H1 (cell line): Measurements from ENCODE around the gene PHLPP1. TPM values are rescaled to one million over a fixed set of nuclear protein-coding genes. Genes with fewer than 3 reads are reported as not detected.

Source experiments
- E2F6 ChIP-seq: IDR thresholded peaks from 2 replicates; pipeline ENCODE4 v1.6.1; 2012; ENCODE audit warnings: inconsistent platforms
- EP300 ChIP-seq, 2 experiments: IDR thresholded peaks; 1 replicate in 1 of 2; 2 replicates in 1 of 2; pipeline ENCODE4 v1.6.1; 2011 to 2012; ENCODE audit warnings: low read depth in 2 of 2, low read length in 2 of 2, mild to moderate bottlenecking in 2 of 2, borderline replicate concordance in 1 of 2, inconsistent platforms in 1 of 2, moderate library complexity in 1 of 2
- GABPA ChIP-seq: IDR thresholded peaks from 2 replicates; pipeline ENCODE4 v1.6.1; 2011; ENCODE audit warnings: mild to moderate bottlenecking, low read length, moderate library complexity, borderline replicate concordance; ENCODE audit not compliant: insufficient read depth
- SIN3A ChIP-seq, 2 experiments: IDR thresholded peaks in 1 of 2; conservative IDR thresholded peaks in 1 of 2; 2 replicates each; pipeline ENCODE4 v1.6.1; 2011 to 2012; ENCODE audit warnings: low read length in 2 of 2, improper control_type of control experiment in 1 of 2, low read depth in 1 of 2, mild to moderate bottlenecking in 1 of 2
- TEAD4 ChIP-seq: IDR thresholded peaks from 2 replicates; pipeline ENCODE4 v1.6.1; 2012; ENCODE audit warnings: low read depth, low read length, inconsistent platforms, mixed read lengths
- YY1 ChIP-seq: IDR thresholded peaks from 2 replicates; pipeline ENCODE4 v1.6.1; 2011; ENCODE audit warnings: low read depth, mild to moderate bottlenecking, low read length
- polyA plus RNA-seq, 7 experiments: library from polyadenylated mRNA; depleted of rRNA in 3 of 7; stranded (reverse) in 5 of 7; unstranded in 2 of 7; fragments of >200 nt in 5 of 7; fragments of 200-250 nt in 2 of 7; gene quantifications; 1 replicate in 5 of 7; 2 replicates in 1 of 7; 4 replicates in 1 of 7; pipeline versions ENCODE4 v1.2.1 to v1.2.3, GENCODE V29; 2011 to 2013; ENCODE audit warnings: missing spikeins in 2 of 7, mixed read lengths in 2 of 7
- total RNA-seq: library from RNA; stranded (reverse); fragmentation: NEBNext Ultra II Directional; extraction: Animal tissue kit (Norgen Biotek cat#: 25700); gene quantifications from 2 replicates; pipeline ENCODE4 v1.2.1, GENCODE V29; 2021
- TF ChIP-seq, protein P1 (sequence below): fragments of 300-600 bp; sonication (generic); IDR thresholded peaks from 2 replicates; pipeline ENCODE4 v1.7.1; 2012; ENCODE audit warnings: low read length, moderate library complexity, mild to moderate bottlenecking, inconsistent platforms; ENCODE audit not compliant: insufficient replicate concordance

The PHLPP1 gene
- total and polyA plus RNA-seq, 2 of the 8 experiments (the other 6 are each of a cell fraction or from before 2014, with no cell fraction given) = 28.0 to 66.3 TPM

GRCh38 chr18:62786689-62787088 is 71.3 kb downstream of the PHLPP1 start (continued):
- TF ChIP-seq TEAD4 = no peak
- TF ChIP-seq YY1 = no peak
- no peak for TF ChIP-seq E2F6
- no peak for TF ChIP-seq EP300 (IDR thresholded peaks at IDR 0.05; ENCODE audit: borderline replicate concordance in 1 of 2, low read depth in 2 of 2, low read length in 2 of 2)
- TF ChIP-seq, protein P1, sequence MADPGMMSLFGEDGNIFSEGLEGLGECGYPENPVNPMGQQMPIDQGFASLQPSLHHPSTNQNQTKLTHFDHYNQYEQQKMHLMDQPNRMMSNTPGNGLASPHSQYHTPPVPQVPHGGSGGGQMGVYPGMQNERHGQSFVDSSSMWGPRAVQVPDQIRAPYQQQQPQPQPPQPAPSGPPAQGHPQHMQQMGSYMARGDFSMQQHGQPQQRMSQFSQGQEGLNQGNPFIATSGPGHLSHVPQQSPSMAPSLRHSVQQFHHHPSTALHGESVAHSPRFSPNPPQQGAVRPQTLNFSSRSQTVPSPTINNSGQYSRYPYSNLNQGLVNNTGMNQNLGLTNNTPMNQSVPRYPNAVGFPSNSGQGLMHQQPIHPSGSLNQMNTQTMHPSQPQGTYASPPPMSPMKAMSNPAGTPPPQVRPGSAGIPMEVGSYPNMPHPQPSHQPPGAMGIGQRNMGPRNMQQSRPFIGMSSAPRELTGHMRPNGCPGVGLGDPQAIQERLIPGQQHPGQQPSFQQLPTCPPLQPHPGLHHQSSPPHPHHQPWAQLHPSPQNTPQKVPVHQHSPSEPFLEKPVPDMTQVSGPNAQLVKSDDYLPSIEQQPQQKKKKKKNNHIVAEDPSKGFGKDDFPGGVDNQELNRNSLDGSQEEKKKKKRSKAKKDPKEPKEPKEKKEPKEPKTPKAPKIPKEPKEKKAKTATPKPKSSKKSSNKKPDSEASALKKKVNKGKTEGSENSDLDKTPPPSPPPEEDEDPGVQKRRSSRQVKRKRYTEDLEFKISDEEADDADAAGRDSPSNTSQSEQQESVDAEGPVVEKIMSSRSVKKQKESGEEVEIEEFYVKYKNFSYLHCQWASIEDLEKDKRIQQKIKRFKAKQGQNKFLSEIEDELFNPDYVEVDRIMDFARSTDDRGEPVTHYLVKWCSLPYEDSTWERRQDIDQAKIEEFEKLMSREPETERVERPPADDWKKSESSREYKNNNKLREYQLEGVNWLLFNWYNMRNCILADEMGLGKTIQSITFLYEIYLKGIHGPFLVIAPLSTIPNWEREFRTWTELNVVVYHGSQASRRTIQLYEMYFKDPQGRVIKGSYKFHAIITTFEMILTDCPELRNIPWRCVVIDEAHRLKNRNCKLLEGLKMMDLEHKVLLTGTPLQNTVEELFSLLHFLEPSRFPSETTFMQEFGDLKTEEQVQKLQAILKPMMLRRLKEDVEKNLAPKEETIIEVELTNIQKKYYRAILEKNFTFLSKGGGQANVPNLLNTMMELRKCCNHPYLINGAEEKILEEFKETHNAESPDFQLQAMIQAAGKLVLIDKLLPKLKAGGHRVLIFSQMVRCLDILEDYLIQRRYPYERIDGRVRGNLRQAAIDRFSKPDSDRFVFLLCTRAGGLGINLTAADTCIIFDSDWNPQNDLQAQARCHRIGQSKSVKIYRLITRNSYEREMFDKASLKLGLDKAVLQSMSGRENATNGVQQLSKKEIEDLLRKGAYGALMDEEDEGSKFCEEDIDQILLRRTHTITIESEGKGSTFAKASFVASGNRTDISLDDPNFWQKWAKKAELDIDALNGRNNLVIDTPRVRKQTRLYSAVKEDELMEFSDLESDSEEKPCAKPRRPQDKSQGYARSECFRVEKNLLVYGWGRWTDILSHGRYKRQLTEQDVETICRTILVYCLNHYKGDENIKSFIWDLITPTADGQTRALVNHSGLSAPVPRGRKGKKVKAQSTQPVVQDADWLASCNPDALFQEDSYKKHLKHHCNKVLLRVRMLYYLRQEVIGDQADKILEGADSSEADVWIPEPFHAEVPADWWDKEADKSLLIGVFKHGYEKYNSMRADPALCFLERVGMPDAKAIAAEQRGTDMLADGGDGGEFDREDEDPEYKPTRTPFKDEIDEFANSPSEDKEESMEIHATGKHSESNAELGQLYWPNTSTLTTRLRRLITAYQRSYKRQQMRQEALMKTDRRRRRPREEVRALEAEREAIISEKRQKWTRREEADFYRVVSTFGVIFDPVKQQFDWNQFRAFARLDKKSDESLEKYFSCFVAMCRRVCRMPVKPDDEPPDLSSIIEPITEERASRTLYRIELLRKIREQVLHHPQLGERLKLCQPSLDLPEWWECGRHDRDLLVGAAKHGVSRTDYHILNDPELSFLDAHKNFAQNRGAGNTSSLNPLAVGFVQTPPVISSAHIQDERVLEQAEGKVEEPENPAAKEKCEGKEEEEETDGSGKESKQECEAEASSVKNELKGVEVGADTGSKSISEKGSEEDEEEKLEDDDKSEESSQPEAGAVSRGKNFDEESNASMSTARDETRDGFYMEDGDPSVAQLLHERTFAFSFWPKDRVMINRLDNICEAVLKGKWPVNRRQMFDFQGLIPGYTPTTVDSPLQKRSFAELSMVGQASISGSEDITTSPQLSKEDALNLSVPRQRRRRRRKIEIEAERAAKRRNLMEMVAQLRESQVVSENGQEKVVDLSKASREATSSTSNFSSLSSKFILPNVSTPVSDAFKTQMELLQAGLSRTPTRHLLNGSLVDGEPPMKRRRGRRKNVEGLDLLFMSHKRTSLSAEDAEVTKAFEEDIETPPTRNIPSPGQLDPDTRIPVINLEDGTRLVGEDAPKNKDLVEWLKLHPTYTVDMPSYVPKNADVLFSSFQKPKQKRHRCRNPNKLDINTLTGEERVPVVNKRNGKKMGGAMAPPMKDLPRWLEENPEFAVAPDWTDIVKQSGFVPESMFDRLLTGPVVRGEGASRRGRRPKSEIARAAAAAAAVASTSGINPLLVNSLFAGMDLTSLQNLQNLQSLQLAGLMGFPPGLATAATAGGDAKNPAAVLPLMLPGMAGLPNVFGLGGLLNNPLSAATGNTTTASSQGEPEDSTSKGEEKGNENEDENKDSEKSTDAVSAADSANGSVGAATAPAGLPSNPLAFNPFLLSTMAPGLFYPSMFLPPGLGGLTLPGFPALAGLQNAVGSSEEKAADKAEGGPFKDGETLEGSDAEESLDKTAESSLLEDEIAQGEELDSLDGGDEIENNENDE = no peak
- TF ChIP-seq GABPA = no peak
- TF ChIP-seq SIN3A (conservative IDR thresholded peaks at IDR 0.05 in 1 of 2, IDR thresholded peaks at IDR 0.05 in 1 of 2; ENCODE audit: low read depth in 1 of 2, low read length in 2 of 2) = no peak
